ENCODE measurements around the gene EDARADD. TPM values are rescaled to one million over a fixed set of nuclear protein-coding genes. Genes with fewer than 3 reads are reported as not detected.

EDARADD gene
- total and polyA plus RNA-seq, 2 of the 13 experiments (the other 11 are each of a cell fraction or from before 2014, with no cell fraction given) = 0.03 TPM; not detected in 1

DNA sequence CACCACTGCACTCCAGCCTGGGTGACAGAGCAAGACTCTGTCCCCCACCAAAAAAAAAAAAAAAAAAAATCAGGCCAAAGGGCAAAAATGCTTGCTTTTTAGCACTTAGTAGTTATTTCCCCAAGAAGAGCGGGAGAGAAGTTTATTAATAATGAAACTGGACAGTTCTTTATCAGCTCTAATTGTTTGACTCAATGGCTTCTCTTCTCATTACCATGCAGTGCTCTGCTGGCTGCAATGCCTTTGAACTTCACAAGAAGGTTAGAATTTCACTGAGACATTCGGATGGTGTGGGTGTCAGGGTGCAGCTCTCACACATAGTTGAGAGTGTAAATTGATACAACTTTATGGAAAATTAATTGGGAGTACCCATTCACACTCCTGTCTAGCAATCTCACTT lies 63.7 kb downstream of the EDARADD start:
- POLR2A ChIA-PET = no interaction called here

More for the DNA sequence above, 63.7 kb downstream of the EDARADD start:
- no peaks in the 10 kb centered on the region for H3K36me3 ChIP-seq (replicated peaks in 1 of 2; ENCODE audit: control insufficient read depth in 1 of 2, insufficient read depth in 2 of 2, low read length in 2 of 2)
- CTCF ChIA-PET (ENCODE audit: low intra/inter-chr PET ratio, low total read pairs) = no interaction called here
- FAIRE-seq (no peak), DNase-seq (ENCODE audit: low spot score) (no peak), ATAC-seq (no peak)
- BruUV-seq (replicated peaks) = no TSS peak
- intact Hi-C loops (cut with micrococcal nuclease; ENCODE audit: unreplicated experiment) = no loop called here
- H3K9ac ChIP-seq (ENCODE audit: insufficient read depth, low read depth, low read length) = no peak overlapping the region
- H3K9me3 ChIP-seq (ENCODE audit: low read length) = no peaks in the 10 kb centered on the region
- H3K4me1 ChIP-seq (ENCODE audit: insufficient read depth, low read length) = no peaks in the 10 kb centered on the region
- H3K27ac ChIP-seq (ENCODE audit: extremely low read length, insufficient read depth, low read length) = no peak overlapping the region
- no peaks in the 10 kb centered on the region for H4K20me1 ChIP-seq (ENCODE audit: insufficient read depth, low read length)
- 88% methylated on average over 2 of the region's 2 CpGs for WGBS (ENCODE audit: low lambda C conversion rate)
- no peak for TF ChIP-seq ZNF569 (CRISPR knock-in tag; IDR thresholded peaks at IDR 0.05; ENCODE audit: borderline replicate concordance)
- TF ChIP-seq ZNF468 (CRISPR knock-in tag; IDR thresholded peaks at IDR 0.05) = no peak
- no peak for TF ChIP-seq ZNF552 (CRISPR knock-in tag; IDR thresholded peaks at IDR 0.05; ENCODE audit: borderline replicate concordance)
- no peak for TF ChIP-seq ZNF709 (CRISPR knock-in tag; IDR thresholded peaks at IDR 0.05)
- no peak for TF ChIP-seq GATAD1 (CRISPR knock-in tag; IDR thresholded peaks at IDR 0.05)
- no peak for TF ChIP-seq NR2F6 (IDR thresholded peaks at IDR 0.05)
- no peak for TF ChIP-seq NR2F6 (CRISPR knock-in tag; IDR thresholded peaks at IDR 0.05)
- no peak for TF ChIP-seq ZNF274 (CRISPR knock-in tag; IDR thresholded peaks at IDR 0.05)
- TF ChIP-seq KLF12 (CRISPR knock-in tag; IDR thresholded peaks at IDR 0.05; ENCODE audit: borderline replicate concordance) = no peak
- TF ChIP-seq, protein P1, sequence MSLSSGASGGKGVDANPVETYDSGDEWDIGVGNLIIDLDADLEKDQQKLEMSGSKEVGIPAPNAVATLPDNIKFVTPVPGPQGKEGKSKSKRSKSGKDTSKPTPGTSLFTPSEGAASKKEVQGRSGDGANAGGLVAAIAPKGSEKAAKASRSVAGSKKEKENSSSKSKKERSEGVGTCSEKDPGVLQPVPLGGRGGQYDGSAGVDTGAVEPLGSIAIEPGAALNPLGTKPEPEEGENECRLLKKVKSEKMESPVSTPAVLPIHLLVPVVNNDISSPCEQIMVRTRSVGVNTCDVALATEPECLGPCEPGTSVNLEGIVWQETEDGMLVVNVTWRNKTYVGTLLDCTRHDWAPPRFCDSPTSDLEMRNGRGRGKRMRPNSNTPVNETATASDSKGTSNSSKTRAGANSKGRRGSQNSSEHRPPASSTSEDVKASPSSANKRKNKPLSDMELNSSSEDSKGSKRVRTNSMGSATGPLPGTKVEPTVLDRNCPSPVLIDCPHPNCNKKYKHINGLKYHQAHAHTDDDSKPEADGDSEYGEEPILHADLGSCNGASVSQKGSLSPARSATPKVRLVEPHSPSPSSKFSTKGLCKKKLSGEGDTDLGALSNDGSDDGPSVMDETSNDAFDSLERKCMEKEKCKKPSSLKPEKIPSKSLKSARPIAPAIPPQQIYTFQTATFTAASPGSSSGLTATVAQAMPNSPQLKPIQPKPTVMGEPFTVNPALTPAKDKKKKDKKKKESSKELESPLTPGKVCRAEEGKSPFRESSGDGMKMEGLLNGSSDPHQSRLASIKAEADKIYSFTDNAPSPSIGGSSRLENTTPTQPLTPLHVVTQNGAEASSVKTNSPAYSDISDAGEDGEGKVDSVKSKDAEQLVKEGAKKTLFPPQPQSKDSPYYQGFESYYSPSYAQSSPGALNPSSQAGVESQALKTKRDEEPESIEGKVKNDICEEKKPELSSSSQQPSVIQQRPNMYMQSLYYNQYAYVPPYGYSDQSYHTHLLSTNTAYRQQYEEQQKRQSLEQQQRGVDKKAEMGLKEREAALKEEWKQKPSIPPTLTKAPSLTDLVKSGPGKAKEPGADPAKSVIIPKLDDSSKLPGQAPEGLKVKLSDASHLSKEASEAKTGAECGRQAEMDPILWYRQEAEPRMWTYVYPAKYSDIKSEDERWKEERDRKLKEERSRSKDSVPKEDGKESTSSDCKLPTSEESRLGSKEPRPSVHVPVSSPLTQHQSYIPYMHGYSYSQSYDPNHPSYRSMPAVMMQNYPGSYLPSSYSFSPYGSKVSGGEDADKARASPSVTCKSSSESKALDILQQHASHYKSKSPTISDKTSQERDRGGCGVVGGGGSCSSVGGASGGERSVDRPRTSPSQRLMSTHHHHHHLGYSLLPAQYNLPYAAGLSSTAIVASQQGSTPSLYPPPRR (CRISPR knock-in tag; IDR thresholded peaks at IDR 0.05; ENCODE audit: borderline replicate concordance) = no peak
- TF ChIP-seq ZNF431 (CRISPR knock-in tag; IDR thresholded peaks at IDR 0.05; ENCODE audit: borderline replicate concordance, low read depth) = no peak
- no peak for TF ChIP-seq HHEX (CRISPR knock-in tag; IDR thresholded peaks at IDR 0.05)
- no peak overlapping the region for H3K4me3 ChIP-seq (replicated peaks in 1 of 3; ENCODE audit: insufficient read depth in 1 of 3, low read depth in 2 of 3, low read length in 3 of 3)
- H2AFZ ChIP-seq (ENCODE audit: low read length) = no peak overlapping the region
- no peak overlapping the region for H3K4me2 ChIP-seq (ENCODE audit: low read depth, low read length)
- no peaks in the 10 kb centered on the region for H3K79me2 ChIP-seq (ENCODE audit: insufficient read depth, low read length)
- in situ Hi-C loops (cut with HindIII; ENCODE audit: extremely low pct_ligation_motif_present, low pct_unique_long_range_greater_than_20kb) = no loop called here
- no peaks in the 10 kb centered on the region; a peak in 1 of 5 replicates for H3K27me3 ChIP-seq (ENCODE audit: control insufficient read depth in 1 of 2, insufficient read depth in 2 of 2, low read length in 2 of 2)

All from HepG2 (cell line).